NOMO-1 (cell line): ENCODE measurements around the gene AMIGO2.

ENCODE experiments used
- DNase-seq, 2 experiments: peaks; one replicate each; lab custom pipeline; 2025; ENCODE audit not compliant: unreplicated experiment in 2 of 2; lab: John Stamatoyannopoulos, UW

AMIGO2 gene

DNA sequence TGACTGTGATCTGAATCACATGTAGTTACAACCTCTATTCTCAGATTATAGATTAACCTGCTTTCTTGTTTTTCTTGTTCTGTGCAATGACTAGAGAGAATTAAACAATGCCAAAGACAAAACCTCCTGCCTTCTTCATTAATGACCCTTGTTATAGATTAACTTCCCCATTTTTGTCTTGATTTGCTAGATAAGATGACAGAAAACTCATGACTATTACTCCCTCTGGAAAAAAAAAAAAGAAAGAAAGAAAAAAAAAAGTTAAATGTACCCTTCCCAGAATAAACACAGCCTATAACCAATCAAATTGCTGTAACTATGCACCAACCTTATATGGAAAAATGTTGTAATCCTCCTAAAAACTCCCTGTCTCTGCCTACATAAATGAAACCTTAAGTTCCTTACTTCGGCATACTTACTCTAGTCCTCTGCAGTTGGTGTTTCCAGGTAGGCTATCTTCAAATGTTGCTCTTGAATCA, 41.5 kb downstream of the AMIGO2 start:
- peak in 1 of 2 experiments; percentile 44 for DNase-seq

DNA sequence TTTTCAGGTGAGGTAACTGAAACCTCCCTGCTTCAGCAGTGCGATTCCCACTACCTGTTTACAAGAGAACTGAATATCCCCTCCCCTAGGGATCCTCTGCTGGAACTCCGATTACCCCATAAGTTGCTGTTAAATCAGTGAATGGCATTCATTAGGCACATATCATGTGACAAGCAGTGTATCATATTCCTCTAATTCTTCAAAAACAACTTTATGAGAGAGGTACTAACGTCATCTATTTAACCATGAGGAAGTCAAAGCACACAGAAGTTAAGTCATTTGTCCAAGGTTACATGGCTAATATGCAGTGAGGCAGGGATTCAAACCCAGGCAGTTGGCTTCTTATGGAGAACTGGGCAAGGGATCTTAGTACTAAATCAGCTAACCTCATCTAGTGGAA, 44.3 kb downstream of the AMIGO2 start:
- no peak for DNase-seq

DNA sequence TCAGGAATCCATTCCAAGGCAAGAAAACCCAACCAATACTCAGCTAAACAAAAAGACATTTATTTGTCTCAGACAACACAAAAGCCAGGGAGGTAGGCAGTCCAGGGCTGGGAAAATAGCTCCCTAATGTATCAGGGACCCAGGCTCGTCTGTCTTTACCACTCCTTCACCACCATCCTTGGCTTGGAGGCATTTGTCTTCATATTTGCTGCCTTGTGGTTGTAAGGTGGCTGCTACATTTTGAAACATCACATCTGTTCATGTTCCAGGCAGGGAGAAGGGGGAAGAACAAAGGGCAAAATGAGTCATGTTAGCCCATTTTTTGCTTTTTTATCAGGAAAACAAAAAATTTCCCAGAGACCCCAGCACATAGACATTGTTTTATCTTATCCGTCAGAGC, 45.1 kb downstream of the AMIGO2 start:
- DNase-seq, result no peak

DNA sequence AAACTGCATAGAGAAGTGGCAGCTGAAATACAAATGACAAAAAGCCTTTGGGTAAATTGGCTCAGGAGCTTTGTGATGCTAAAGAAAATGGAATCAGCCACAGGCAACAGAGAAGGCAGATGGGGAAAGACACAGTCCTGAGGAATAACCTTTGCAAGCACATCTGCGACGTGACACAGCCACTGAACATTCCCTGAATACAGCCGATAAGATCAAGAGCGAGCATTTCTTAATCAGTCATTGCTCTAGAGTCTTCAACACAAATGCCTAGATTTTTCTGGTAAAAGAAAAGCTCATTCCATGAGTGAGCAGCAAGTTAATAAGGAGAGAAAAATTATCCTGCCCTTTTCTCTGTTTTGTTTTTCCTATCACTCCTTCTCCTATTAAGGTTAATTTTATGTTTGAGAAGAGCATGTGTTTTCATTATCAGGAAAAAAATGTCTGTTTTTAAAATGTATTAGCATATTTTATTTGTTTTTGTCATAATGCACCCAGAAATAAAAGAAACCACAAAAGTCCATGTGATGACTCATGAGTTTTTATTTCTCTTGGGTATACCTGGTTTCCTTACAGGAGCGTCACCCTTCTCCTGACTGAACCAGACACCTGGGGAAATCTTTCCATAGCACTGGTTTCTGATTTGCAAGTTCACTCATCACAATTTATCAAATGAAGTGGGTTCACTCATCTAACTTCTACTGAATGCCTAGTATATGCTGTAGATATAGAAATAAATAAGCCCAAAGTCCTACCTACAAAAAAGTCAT, 45.8 kb downstream of the AMIGO2 start:
- no peak for DNase-seq

DNA sequence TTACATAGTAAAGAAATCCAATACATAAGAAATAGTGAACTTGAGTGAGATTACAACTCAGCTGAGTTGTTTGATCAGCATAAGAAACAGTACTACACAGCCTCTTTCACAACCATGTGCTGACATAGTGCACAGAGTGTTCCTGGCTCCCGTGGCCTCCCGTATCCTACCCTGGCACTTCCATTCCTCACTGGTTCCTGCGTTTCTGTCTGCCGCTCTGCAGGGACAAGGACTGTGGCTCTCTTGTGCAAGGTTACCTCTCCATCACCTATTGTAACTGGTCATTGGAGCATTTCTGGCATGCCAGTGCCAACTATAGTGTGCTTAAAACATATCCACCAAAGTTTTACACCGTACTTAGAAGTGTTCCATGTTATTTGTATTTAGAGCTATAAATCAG, 46.7 kb downstream of the AMIGO2 start:
- no peak for DNase-seq

DNA sequence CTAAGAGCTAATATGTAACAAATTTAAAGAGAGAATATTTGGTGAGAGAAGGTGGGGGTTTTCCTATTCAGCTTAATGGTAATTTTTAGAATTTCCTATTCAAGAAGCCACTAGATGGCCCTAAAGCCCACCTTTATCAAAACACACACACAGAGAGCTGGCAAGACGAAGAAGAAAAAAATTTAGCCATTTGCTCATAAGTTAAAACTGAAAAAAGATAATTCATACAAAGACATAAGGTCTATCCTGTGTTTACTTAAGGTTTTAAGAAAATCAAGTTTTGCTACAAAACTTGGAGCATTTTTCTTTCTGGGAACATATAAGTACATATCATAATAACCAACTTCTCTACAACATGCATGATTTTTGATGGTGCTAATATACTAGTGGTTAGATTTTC, 47.1 kb downstream of the AMIGO2 start:
- DNase-seq, result peak; percentile 30 to 55

DNA sequence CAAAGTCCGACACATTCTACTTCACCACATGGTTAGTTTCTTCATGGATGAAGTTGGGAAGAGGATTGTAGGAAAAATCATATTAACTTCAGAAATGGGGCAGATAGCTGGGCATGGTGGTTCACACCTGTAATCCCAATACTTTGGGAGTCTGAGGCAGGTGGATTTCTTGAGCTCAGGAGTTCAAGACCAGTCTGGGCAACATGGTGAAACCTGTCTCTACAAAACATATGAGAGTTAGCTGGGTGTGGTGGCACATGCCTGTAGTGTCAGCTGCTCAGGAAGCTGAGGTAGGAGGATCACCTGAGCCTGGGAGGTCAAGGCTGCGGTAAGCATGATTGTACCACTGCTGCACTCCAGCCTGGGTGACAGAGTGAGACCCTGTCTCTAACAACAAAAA, 49.9 kb downstream of the AMIGO2 start:
- DNase-seq, result no peak

DNA sequence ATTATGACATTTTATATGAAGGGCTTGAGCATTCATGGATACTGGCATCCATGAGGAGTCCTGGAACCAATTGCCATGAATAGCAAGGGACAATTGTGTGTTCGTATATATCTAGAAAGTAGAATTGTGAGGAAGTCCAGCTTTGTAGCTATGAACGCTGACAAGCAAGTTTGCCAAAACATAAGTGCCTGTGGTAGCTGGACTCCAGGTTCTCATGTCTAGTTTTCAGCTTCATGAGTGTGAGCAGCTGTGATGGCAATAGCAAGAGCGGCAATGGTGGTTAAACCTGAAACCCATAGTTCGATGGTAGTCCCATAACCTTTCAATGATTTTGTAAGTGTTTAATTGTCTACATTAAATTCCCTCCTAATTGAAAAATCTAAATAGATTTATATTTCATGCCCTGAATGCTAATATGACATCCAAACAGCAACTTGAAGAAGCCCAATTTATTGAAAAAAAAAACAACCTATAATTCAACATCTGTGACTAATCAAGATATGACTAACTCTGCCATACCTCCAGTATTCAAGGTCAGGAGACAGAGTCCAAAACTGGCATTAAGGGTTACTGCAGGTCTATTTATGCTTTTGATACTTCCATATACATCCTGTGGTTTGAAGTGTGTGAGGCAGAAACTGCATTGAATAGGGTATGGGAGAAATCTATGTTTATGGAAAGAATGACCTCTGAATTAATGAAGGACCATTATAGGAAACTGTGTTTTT, 50.6 kb downstream of the AMIGO2 start:
- no peak for DNase-seq

DNA sequence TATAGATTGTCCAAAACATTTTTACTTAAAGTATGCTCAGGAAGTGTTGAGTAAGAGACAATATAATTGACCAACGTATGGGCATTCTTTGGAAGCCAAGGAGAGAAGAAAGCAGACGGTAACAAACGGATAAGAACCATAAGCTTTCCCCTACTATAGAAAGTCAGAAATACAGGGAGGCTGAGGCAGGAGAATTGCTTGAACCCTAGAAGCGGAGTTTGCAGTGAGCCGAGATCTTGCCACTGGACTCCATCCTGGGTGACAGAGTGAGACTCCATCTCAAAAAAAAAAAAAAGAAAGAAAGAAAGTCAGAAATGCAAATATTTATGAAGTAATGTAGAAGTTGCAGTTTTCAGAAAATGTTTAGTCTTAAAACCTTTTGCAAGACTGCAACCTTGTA, 51.6 kb downstream of the AMIGO2 start:
- no peak for DNase-seq
